ENCODE measurements around the gene POTEF.
"Not testable (repeated sequence)": the region's sequence is repeated elsewhere in the genome, so short reads cannot be mapped to it uniquely, and the experiment has no call there.

The POTEF gene

DNA sequence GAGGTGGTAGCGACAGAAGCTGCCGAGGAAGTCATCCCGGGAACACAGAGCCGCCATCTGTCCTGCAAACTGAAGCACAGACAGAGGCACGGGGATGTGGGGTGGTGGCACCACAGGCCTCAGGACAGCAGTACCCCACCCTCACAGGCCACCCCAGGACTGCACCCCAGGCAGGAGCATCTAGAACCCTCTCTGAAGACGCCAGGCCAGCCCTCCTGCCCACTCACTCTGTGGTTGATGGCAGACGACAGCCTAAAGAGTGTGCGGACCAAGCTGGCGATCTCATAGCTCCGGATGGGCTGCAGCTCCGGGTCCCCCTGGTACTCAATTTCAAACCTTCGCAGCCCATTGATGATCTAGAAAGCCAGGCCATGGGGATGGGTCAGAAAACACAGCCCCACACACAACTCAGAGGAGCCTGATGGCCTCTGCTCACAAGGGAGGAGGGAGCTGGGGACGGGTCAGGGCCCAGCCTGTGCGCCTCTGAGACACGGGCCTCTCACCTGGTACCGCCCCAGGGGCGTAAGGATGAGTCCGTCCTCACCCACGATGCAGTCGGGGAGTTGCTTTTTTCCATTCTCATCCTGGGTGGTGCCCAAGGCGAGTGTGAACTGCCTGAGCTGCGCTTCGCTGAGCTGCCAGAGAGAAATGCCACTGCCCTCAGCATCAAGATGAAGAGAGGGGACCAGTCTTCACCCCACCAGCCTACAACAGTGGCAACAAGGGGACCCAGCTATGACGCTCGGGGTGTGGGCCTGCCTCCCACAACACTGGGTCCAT is 24.0 kb upstream of the POTEF start:
- DNase-seq (ENCODE audit: low read depth) = no peak

DNA sequence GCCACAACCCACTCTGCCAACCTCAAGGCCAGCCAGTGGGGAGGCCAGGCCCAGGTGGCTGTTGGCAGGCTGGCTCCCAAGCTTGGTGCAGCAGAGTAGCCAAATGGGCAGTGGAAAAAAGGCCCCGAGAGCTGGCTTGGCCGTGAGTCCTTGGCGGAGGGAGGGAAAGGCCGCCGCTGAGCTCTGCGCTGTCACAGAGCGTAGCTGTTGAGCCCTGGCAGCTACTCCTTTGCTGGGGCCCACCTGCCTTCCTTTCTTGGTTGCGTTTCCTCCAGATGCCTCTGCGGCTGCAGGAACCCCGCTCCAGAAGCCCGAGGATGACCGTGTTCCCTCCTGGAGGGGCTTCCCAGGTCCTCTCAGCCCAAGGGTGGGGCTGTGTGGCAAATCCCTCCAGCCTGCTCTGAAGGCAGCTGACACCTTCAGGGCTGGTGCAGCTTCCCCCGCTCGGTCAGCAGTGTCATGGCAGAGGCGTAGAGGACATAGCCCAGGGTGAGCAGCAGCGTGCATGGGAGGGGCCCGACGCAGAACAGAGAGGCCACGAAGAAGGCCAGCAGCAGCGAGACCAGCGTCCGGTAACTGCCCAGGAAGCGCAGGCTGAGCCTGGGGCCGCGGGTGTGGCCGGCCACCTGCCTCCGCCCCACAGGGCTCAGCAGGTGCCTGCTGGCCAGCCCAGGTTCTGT is 23.3 kb upstream of the POTEF start:
- not testable (repeated sequence) for DNase-seq (ENCODE audit: low read depth)

DNA sequence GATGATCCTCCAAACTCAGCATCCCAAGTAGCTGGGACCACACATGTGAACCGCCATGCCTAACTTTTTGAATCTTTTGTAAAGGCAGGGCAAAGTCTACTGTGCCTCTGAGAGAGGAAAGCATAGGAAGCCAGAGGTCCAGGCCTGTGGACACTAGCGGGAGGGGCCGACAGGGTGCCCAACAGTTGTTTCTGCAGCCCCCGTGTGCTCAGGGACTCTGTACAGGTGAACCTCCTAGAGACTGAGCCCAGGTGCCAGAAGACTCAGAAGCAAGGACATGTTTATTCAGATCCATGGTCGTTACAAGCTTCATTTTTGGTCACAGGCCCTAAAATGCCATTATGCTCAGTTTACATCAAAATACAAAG is 22.1 kb upstream of the POTEF start:
- not testable (repeated sequence) for DNase-seq (ENCODE audit: low read depth)

DNA sequence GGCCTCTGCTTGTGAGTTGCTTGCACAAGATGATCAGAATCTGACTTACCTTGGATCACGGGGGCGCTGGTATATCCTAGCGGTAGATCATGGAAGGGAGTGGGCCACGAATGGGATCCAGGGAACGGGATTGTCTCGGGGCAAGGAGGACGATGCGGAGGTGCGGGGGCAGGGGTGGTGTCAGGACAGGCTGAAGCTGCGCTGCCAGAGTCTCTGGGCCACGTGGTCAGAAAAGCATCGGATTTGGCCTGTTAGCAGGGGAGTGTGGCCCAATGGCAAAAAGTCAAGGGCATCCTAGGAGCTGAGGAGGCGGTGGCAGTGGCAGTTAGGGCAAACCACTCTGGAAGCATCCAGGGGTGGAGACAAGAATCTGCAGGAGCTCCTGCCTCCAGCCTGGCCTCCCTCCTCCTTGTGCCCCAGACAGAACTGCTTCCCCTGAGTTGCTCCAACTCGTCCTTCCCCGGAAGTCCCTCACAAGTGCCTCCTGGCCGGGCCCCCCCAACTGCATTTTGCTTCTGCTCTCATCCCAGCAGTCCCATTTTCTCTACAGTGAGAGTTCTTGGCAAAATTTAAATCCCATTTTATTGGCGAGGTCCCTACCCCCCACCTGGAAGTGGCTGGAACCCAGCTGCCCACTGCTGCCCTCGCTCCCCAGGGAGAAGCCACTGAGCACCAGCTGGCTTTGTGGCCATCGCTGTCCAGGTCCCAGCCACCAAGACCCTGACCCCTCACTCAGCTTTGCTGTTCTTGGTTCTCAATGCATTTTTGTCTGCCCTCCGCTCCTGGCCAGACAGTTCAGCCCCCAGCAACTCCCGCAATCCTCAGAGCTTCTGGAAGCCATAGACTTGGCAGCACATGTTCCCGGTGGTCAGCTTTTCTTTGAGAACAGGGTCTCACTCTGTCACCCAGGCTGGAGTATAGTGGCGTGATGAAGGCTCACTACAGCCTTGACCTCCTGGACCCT is 21.4 kb upstream of the POTEF start:
- no peak for DNase-seq (ENCODE audit: low read depth)

- DNase-seq (ENCODE audit: low read depth) = not testable (repeated sequence)
These were observed 19.5 kb upstream of the POTEF start for GRCh38 chr2:130148515-130148914.

DNA sequence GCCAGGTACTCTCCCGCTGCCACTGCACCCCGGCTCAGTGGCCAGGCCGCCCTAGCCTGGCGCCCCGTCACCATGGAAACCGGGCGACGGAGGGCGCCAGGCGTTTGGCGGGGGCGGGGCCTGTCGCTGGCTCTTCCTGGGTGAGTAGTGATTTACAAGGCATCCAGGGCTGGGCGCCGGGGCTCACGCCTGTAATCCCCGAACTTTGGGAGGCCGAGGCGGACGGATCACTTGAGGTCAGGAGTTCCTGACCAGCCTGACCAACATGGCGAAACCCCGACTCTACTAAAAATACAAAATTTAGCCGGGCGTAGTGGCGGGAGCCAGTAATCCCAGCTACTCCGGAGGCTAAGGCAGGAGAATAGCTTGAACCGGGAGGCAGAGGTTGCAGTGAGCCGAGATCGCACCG is 16.0 kb upstream of the POTEF start, which contains the start of gene CCDC74B:
Gene CCDC74B (minus strand): TSS at position 107 of the 409 bp plus-strand sequence. CDS start 116 bp downstream, outside the sequence.
- DNase-seq (ENCODE audit: low read depth) = peak; percentile 67

DNA sequence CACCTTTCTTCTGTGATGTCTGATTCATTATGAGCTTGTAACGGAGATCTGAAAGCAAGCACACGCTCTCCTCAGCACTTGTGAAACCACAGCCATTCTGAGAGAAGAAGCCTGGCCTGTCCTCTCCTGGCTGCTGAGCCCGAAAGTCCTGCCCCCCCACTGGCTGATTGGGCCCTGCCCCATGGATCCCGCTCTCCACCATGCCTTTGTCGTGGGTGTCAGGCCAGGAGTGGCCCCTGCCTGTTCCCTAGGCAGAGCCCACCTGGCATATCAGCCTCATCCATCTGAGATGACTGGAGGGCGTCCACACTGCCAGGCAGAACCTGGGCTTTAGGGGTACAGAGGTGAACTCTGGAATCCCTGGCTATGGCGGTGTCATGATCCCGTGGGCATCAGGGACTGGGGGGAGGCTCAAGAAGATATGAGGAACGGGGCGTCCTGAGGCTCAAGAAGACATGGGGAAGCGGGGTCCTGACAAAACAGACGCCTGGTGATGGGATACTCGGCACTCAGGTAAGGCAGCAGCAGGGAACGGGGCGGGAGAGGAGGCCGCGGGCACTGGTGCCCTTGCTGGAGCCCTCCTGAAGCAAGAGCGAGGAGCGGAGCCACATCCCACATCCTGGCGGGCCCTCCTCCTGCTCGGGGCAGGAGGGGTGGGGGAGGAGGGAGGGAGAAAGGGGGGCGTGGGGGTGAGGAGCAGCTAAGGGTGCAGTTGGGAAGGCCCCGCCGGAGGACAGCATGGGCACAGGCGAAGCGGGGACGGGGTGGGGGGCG is 14.4 kb upstream of the POTEF start:
- not testable (repeated sequence) for DNase-seq (ENCODE audit: low read depth)

DNA sequence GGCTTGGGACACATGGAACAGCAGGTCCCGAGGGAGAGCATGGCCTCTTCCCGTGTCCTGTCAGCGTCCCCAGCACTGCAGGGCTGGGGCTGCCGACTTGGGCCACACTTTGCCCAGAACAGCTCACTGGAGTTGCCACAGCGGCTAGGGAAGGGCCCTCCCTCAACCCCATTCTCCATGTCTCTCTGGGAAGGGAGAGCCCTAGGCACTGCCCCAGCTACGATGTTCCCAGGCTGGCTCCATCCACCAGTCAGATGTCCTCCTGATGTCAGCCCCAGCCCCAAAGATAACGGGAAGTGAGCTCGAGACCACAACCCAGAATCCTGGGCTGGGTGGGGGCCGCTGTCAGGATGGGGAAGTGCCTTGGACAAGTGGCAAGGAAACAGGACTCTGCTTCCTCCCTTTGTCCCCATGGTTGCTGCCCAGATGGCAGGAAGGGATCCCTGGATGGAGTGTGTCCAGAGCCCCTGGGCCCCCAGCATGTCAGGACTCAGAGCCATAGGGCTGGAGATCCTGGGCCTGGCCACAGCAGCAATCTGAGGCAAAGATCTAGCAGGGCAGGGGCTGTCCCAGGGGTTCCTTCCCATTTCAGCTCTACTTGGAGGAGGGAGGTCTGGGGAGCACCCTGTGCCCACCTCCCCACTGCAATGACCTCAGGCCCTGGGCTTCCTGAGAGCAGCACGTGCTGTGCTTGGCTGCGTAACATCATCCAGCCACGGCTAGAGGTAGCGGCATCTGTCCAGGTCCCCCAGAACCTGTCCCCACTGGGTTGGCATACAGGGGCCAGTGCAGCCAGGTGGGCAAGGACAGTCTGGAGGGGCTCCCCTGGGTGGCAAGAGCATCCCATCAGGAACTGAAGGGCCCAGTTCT is 13.6 kb upstream of the POTEF start:
- DNase-seq (ENCODE audit: low read depth) = not testable (repeated sequence)

DNA sequence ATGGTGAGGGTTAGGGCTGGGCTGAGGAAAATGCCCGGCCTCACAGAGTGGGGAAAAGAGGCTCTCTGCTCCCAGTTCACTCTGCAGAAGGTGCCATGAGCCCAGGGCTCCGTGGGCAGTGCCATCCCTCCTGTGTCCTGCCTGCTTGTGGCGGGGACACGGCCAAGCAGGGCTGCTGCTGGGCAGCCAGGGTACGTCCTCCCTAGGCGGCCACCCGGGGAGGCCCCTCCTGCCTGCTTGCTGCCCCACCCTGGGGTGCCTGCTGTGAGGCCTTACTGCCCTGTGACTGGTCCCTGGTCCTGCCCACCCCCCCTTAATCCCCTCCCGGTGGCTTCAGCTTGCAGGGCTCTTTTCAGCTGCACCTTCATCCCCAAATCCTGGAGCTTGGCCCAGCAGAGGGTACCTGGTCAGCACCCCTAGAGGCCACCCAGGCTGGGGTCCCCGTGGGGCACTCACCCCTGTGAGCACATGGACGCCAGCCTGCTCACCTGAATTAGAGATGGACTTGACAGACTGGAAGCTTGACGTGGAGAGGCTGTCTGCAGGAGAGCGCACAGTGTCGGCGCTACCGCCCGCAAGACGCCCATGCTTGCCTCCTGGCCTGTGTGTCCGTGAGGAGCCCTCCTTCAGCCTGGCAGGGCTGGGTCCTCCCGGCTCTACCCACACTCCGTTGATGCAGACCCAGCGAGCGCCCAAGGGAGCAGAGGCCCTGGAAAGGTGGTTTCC is 12.8 kb upstream of the POTEF start:
- not testable (repeated sequence) for DNase-seq (ENCODE audit: low read depth)

- not testable (repeated sequence) for DNase-seq (ENCODE audit: low read depth)
These were observed 12.0 kb upstream of the POTEF start for GRCh38 chr2:130141002-130141401.

GRCh38 chr2:130140516-130140915 is 11.5 kb upstream of the POTEF start:
- not testable (repeated sequence) for DNase-seq (ENCODE audit: low read depth)

GRCh38 chr2:130139331-130140280 is 10.6 kb upstream of the POTEF start:
- not testable (repeated sequence) for DNase-seq (ENCODE audit: low read depth)

GRCh38 chr2:130138841-130139251 is 9.8 kb upstream of the POTEF start:
- not testable (repeated sequence) for DNase-seq (ENCODE audit: low read depth)

DNA sequence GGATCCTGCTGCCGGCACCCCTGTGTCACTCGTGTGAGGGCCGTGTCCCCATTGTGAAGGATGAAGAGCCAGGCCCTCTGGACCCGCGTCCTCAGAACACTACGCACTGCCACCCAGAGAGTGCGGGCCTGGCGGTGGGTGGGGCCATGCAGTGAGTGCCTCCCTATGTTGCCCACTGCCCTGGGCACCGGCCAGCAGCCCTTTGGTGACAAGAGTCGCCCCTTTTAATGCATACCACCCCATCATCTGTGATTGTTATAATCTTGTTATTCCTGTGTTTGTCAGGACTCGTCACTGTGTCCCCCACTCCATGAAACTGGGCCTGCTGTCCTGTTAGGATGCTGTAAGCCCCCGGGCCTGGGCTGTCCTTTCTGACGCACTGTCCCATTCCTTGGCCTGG is 9.3 kb upstream of the POTEF start:
- DNase-seq (ENCODE audit: low read depth) = not testable (repeated sequence)

DNA sequence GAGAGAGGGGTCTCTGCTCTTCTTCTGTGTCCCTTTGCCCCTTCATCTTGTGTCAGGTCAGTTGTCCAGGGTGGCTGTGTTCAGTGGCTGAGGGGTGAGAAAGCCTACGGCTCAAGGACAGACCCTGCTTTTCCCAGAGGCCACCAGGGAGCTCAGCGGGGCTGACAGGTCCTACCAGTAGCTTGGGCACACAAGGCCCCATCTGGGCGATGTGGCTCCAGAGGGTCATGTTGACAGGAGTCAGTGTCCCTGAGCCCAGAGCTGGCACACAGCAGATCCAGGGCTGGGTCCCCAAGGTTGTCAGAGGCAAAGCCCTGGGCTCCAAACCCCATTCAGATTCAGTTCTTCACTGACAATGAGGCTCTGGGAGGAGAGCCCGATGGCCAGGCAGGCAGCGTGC is 8.1 kb upstream of the POTEF start:
- not testable (repeated sequence) for DNase-seq (ENCODE audit: low read depth)

- DNase-seq (ENCODE audit: low read depth) = not testable (repeated sequence)
These were observed 7.5 kb upstream of the POTEF start for GRCh38 chr2:130136546-130136945.

- no peak for DNase-seq (ENCODE audit: low read depth)
These were observed 6.9 kb upstream of the POTEF start for GRCh38 chr2:130135692-130136541.
